HepG2 (cell line): ENCODE results near the gene STXBP4. TPM values are rescaled to one million over a fixed set of nuclear protein-coding genes. Genes with fewer than 3 reads are reported as not detected.

ENCODE experiments used
- E2F1 ChIP-seq: sonication (generic); formaldehyde crosslinking; IDR thresholded peaks from 2 replicates; pipeline ENCODE4 v1.5.0; 2020; ENCODE audit warnings: missing genetic modification reagents
- HOXA5 ChIP-seq: sonication (generic); formaldehyde crosslinking; IDR thresholded peaks from 2 replicates; pipeline ENCODE4 v1.4.0; 2020; ENCODE audit warnings: missing genetic modification reagents
- MAZ ChIP-seq, 2 experiments: sonication (generic) in 1 of 2; formaldehyde crosslinking in 1 of 2; IDR thresholded peaks; 2 replicates each; pipeline versions ENCODE4 v1.5.0 to v1.6.1; 2012 to 2020; ENCODE audit warnings: low read depth in 2 of 2, mild to moderate bottlenecking in 2 of 2, borderline replicate concordance in 1 of 2, improper control_type of control experiment in 1 of 2, low read length in 1 of 2, missing genetic modification reagents in 1 of 2, moderate library complexity in 1 of 2
- MIER3 ChIP-seq: IDR thresholded peaks from 2 replicates; pipeline ENCODE4 v1.6.1; 2016; ENCODE audit warnings: missing compliant biosample characterization, borderline replicate concordance
- NFATC3 ChIP-seq: sonication (generic); formaldehyde crosslinking; IDR thresholded peaks from 2 replicates; pipeline ENCODE4 v1.5.1; 2020; ENCODE audit warnings: mild to moderate bottlenecking, missing genetic modification reagents
- SRSF1 ChIP-seq: fragments of 200-400 bp; formaldehyde crosslinking; optimal IDR thresholded peaks from 2 replicates; pipeline ENCODE3; 2017; ENCODE audit warnings: mild to moderate bottlenecking, low read depth, low read length, moderate library complexity
- TRIM22 ChIP-seq: fragments of 450-650 bp; IDR thresholded peaks from 2 replicates; pipeline ENCODE4 v1.6.1; 2017
- ZNF205 ChIP-seq: IDR thresholded peaks from 2 replicates; pipeline ENCODE4 v1.6.1; 2018; ENCODE audit warnings: missing biosample characterization, missing genetic modification reagents
- ZNF350 ChIP-seq: sonication (generic); formaldehyde crosslinking; IDR thresholded peaks from 2 replicates; pipeline ENCODE4 v1.4.0; 2020; ENCODE audit warnings: mild to moderate bottlenecking, low read depth, missing genetic modification reagents, borderline replicate concordance
- ZNF609 ChIP-seq: sonication (generic); formaldehyde crosslinking; IDR thresholded peaks from 2 replicates; pipeline ENCODE4 v1.4.0; 2020; ENCODE audit warnings: mild to moderate bottlenecking, missing genetic modification reagents, borderline replicate concordance
- ZNF614 ChIP-seq: IDR thresholded peaks from 2 replicates; pipeline ENCODE4 v1.6.1; 2018; ENCODE audit warnings: missing biosample characterization, missing genetic modification reagents, inconsistent platforms, borderline replicate concordance
- ZNF644 ChIP-seq: IDR thresholded peaks from 2 replicates; pipeline ENCODE4 v1.6.1; 2016; ENCODE audit warnings: low read depth
- ZNF672 ChIP-seq: sonication (generic); formaldehyde crosslinking; IDR thresholded peaks from 2 replicates; pipeline ENCODE4 v1.8.1; 2022; ENCODE audit warnings: missing genetic modification reagents
- polyA plus RNA-seq, 8 experiments: library from polyadenylated mRNA; depleted of rRNA in 3 of 8; stranded (reverse) in 7 of 8; unstranded in 1 of 8; fragments of >200 nt; fragmentation: Illumina TruSeq in 4 of 8; extraction: Trizol in 4 of 8; gene quantifications; 2 replicates each; pipeline versions ENCODE4 v1.2.1 to v1.2.3, GENCODE V29; 2011 to 2016; ENCODE audit warnings: low read depth in 4 of 8, missing spikeins in 1 of 8, mixed read lengths in 1 of 8; ENCODE audit not compliant: insufficient read depth in 1 of 8
- total RNA-seq, 5 experiments: library from RNA; depleted of rRNA; stranded (reverse); fragments of >200 nt; fragmentation: Illumina TruSeq; extraction: Trizol; gene quantifications; 2 replicates each; pipeline ENCODE4 v1.2.3, GENCODE V29; 2016; ENCODE audit warnings: low read depth in 1 of 5
- TF ChIP-seq, protein P1 (sequence below): sonication (generic); formaldehyde crosslinking; IDR thresholded peaks from 2 replicates; pipeline ENCODE4 v1.5.1; 2020; ENCODE audit warnings: mild to moderate bottlenecking, missing genetic modification reagents
- TF ChIP-seq, protein P2 (sequence below): sonication (generic); formaldehyde crosslinking; IDR thresholded peaks from 2 replicates; pipeline ENCODE4 v1.8.0; 2022; ENCODE audit warnings: low read depth, missing genetic modification reagents

The STXBP4 gene
- total and polyA plus RNA-seq, 2 of the 13 experiments (the other 11 are each of a cell fraction or from before 2014, with no cell fraction given): 8.5 to 36.1 TPM

- TF ChIP-seq, protein P1, sequence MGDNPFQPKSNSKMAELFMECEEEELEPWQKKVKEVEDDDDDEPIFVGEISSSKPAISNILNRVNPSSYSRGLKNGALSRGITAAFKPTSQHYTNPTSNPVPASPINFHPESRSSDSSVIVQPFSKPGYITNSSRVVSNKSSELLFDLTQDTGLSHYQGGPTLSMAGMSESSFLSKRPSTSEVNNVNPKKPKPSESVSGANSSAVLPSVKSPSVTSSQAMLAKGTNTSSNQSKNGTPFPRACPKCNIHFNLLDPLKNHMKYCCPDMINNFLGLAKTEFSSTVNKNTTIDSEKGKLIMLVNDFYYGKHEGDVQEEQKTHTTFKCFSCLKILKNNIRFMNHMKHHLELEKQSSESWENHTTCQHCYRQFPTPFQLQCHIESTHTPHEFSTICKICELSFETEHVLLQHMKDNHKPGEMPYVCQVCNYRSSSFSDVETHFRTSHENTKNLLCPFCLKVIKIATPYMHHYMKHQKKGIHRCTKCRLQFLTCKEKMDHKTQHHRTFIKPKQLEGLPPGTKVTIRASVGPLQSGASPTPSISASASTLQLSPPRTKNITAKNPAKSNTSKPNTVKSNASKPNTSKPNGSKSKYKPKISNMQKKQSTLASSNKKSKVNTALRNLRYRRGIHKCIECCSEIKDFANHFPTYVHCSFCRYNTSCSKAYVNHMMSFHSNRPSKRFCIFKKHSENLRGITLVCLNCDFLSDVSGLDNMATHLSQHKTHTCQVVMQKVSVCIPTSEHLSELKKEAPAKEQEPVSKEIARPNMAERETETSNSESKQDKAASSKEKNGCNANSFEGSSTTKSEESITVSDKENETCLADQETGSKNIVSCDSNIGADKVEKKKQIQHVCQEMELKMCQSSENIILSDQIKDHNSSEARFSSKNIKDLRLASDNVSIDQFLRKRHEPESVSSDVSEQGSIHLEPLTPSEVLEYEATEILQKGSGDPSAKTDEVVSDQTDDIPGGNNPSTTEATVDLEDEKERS: peak; percentile 87
- TF ChIP-seq ZNF672 (CRISPR knock-in tag) (no peak), ZNF644 (0 out of 2 replicates have a peak, but pooled peaks have one; percentile 58), NFATC3 (peak; percentile 75; the same call in 1 of the 2 replicates), TRIM22 (no peak), ZNF609 (CRISPR knock-in tag) (no peak; the same call in 1 of the 2 replicates), E2F1 (CRISPR knock-in tag) (0 out of 2 replicates have a peak, but pooled peaks have one; percentile 56), ZNF350 (CRISPR knock-in tag) (peak; percentile 92; the same call in 1 of the 2 replicates), ZNF205 (CRISPR knock-in tag) (peak; percentile 12; the same call in 1 of the 2 replicates), MAZ (IDR thresholded peaks at IDR 0.05; ENCODE audit: borderline replicate concordance, low read depth, low read length) (no peak; the same call in 1 of the 2 replicates), MAZ (CRISPR knock-in tag; IDR thresholded peaks at IDR 0.05; ENCODE audit: low read depth) (peak; percentile 88), HOXA5 (CRISPR knock-in tag) (peak; percentile 86), ZNF614 (CRISPR knock-in tag) (peak; percentile 68; the same call in 1 of the 2 replicates), SRSF1 (peak; percentile 92), MIER3 (0 out of 2 replicates have a peak, but pooled peaks have one; percentile 11)
- TF ChIP-seq, protein P2, sequence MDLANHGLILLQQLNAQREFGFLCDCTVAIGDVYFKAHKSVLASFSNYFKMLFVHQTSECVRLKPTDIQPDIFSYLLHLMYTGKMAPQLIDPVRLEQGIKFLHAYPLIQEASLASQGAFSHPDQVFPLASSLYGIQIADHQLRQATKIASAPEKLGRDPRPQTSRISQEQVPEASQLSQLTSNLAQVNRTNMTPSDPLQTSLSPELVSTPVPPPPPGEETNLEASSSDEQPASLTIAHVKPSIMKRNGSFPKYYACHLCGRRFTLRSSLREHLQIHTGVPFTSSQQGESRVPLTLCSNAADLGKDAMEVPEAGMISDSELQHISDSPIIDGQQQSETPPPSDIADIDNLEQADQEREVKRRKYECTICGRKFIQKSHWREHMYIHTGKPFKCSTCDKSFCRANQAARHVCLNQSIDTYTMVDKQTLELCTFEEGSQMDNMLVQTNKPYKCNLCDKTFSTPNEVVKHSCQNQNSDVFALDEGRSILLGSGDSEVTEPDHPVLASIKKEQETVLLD (CRISPR knock-in tag): 0 out of 2 replicates have a peak, but pooled peaks have one; percentile 48
Observed at GRCh38 chr17:54968262-54968987, at the start of gene STXBP4, which contains the start of gene COX11 (continued).
